ENCODE results near the gene F8A1.
"Not testable (repeated sequence)": the region's sequence is repeated elsewhere in the genome, so short reads cannot be mapped to it uniquely, and the experiment has no call there.

F8A1 gene

DNA sequence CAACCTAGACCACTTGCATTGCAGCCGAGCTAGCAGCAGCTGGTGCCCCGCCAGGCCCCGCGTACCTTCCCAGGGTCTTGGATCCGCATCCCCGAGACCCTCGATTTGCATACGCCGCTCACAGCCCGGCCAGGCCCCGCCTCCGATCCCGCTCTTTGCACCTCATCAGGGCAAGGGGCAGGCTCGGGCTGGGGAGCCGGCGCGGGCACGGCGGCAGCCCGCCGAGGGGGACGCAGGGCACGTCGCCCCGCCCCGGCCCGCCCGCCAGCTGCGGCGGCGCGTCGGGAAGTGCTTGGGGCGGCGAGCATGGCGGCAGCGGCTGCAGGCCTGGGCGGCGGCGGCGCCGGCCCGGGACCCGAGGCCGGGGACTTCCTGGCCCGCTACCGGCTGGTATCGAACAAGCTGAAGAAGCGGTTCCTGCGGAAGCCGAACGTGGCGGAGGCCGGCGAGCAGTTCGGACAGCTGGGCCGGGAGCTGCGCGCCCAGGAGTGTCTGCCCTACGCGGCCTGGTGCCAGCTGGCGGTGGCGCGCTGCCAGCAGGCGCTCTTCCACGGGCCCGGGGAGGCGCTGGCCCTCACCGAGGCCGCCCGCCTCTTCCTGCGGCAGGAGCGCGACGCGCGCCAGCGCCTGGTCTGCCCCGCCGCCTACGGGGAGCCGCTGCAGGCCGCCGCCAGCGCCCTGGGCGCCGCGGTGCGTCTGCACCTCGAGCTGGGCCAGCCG lies at the start of gene F8A1:
TSS of gene F8A1 (plus strand) at position 287 of the 720 bp plus-strand sequence. CDS start at position 307, 20 bp downstream.
- not testable (repeated sequence) for DNase-seq

DNA sequence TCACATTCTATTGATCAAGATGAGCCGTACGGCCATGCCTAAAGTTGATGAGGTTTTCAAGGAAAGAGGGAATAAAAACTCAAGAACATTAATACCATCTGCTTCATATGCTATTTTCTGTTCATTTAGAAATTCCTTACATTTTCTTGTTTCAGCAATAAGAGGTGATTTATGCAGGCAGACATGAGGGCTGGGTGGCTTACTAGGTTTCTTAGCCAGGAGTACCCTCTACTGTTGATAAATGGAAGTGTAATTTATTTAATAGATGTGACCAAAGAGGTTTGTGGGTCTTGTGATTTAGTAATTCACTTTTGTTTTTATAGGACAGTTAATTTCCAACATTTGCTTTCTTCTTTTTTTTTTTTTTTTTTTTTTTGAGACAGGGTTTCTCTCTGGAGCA lies 45.3 kb upstream of the F8A1 start:
- DNase-seq = no peak

DNA sequence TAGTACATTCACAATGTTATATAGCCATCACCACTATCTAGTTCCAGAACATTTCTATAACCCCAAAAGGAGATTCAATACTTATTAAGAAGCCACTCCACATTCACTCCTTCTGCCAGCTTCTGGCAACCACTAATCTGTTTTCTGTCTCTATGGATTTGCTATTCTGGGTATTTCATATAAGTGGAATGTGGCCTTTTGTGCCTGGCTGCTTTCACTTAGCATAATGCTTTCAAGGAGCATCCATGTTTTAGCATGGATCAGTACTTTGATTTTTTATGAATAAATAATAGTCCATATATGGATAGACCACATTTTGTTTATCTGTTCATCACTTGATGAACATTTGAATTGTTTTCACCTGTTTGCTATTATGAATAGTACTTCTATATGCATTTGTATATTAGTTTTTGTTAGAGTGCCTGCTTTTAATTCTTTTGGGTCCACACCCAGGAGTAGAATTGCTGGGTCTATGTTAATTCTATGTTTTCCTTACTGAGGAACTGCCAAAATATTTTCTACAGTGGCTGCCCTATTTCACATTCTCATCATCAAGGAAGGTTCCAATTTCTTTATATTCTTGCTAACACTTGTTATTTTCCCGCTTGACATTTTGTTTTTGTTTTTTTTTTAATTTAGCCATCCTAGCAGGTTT lies 35.1 kb upstream of the F8A1 start:
- no peak for DNase-seq

DNA sequence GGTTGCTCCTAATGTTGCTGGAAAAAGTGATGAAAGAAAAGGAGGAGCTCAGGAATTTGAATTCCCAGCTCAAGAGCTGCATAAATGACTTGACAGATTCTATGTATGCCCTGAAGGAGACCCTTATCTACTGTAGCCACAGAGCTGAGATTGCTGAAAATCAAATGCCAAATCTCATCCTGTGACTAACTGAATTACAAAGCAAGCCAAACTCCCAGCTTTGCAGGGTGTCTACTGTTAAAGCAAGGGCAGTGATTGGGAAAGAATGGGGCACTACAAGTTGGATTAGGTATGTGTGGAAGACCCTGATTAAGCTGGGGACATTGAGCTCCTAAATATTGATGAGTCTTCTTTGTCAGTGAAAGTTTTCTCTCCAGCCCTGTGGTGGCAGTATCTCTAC lies 30.9 kb upstream of the F8A1 start:
- DNase-seq = no peak

DNA sequence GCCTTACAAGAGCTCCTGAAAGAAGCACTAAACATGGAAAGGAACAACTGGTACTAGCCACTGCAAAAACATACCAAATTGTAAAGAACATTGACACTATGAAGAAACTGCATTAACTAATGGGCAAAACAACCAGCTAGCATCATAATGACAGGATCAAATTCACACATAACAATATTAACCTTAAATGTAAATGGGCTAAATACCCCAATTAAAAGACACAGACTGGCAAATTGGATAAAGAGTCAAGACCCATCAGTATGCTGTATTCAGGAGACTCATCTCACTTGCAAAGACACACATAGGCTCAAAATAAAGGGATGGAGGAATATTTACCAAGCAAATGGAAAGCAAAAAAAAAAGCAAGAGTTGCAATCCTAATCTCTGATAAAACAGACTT lies 17.6 kb upstream of the F8A1 start:
- not testable (repeated sequence) for DNase-seq

DNA sequence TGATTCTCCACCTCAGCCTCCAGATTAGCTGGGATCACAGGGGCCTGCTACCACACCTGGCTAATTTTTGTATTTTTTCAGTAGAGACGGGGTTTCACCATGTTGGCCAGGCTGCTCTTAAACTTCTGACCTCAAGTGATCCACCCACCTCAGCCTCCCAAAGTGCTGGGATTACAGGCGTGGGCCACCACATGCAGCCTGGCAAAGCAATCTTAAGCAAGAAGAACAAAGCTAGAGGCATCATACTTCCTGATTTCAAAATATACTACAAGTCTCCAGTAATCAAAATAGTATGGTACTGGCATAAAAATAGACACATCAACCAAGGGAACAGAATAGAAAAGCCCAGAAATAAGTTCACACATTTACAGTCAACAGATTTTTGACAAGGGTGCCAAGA lies 12.8 kb upstream of the F8A1 start:
- DNase-seq = no peak

DNA sequence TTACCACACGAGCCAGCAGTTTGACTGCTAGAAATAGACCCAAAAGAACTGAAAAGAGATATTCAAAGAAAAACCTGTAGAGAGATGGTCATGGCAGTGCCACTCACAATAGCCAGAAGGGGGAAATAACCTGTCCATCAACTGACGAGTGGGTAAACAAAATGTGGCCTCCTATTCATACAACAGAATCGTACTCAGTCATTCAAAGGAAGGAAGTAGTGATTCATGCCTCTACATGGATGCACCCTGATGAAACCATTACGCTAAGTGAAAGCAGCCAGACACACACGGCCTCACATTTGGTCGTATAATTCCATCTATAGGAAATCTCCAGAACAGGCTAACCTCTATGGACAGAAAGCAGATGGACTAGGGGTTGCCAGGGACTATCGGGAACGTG lies 2.1 kb upstream of the F8A1 start:
- DNase-seq = not testable (repeated sequence)

DNA sequence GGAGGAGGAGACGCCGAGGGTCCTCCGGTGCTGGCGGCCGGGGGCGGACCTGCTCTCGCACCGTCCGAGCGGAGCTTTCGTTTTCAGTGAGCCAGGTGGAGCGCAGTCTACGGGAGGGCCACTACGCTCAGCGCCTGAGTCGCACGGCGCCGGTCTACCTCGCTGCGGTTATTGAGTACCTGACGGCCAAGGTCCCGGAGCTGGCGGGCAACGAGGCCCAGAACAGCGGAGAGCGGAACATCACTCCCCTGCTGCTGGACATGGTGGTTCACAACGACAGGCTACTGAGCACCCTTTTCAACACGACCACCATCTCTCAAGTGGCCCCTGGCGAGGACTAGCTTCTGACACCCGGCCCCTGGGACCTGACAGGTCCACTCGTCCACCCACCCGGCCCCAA lies 1.1 kb upstream of the F8A1 start:
- DNase-seq = not testable (repeated sequence)

DNA sequence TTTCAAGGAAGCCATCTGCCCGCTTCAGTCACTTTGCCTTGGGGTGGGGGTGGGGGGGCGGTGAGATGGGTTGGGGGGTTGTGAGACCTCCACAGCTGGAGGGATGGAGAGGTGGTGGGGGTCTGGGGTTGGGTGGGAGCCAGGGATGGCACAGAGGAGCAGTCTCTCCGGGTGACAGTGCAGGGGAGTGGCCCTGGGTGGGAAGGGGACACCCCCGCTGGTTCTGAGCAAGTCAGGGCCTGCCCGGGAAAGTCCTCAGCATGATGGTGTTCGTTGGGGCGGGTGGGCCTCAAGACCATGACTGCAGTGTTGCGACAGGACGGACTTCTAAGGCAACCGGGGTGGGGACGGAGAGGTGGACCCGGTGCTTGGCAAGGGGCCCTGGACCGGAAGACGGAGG lies 606 bp upstream of the F8A1 start:
- DNase-seq = not testable (repeated sequence)

DNA sequence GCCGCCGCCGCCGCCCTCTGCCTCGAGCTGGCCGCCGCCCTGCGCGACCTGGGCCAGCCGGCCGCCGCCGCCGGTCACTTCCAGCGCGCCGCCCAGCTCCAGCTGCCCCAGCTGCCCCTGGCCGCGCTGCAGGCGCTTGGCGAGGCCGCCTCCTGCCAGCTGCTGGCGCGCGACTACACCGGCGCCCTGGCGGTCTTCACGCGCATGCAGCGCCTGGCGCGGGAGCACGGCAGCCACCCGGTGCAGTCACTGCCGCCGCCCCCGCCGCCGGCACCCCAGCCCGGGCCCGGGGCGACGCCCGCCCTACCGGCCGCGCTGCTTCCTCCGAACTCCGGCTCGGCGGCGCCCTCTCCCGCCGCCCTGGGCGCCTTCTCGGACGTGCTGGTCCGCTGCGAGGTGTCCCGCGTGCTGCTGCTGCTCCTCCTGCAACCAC lies 650 bp downstream of the F8A1 start:
- DNase-seq = not testable (repeated sequence)

DNA sequence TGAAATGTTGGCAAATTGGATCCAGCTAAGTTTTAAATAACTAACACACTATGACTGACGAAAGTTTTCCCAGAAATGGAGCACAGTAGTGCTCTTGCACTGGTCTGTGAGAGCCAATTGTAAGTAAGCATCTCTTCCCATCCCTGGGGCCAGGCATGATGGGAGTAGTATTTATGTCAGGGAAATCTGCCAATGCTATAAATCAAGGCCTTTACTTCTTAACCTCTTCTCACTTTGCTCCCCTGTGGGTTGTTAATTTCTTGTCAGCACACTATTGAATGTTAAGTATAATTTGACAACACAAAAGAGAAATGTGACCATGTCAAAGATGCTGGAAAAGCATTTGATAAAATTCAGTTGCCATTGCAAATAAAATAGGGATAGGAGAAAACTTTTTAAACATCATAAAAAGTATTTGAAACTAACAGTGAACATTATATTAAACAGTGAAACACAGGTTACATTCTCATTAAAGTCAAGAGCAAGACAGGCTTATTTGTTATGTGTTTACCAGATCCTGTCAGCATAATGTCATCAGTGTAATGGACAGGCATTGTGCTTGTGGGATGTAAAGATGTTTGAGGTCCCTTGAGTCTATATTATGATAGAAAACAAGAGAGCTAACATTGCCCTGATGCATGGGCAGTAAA lies 5.0 kb downstream of the F8A1 start:
- no peak for DNase-seq

DNA sequence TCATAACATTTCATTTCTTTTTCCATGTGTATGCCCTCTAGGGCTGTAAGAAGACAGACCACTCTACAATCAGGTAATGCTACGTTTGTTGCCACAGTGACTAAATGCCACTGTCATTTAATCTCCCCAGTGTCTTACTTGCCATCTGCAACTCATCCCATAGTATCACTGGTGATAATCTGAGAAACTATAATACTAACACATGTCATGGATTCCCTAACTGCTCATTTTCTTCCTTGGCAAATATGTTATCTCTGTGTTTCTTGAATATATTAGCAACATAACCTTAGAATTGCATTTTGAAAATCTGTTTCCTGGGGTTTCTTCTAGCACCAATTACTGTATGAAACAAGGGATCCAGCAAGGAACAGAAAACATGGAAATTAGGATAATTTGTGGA lies 6.1 kb downstream of the F8A1 start:
- DNase-seq = no peak

DNA sequence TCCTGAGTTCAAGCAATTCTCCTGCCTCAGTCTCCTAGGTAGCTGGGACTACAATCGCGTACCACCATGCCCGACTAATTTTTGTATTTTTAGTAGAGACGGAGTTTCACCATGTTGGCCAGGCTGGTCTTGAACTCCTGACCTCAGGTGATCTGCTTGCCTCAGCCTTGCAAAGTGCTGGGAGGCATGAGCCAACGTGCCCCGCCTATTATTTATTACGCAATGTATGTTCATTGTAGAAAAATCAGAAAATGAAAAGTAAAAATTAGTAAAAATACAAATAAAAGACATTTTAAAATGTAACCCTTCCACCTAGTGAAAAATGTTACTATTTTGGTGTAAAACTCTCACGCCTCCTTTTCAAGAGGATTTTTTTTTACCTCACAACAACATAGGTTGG lies 14.2 kb downstream of the F8A1 start:
- DNase-seq = no peak

DNA sequence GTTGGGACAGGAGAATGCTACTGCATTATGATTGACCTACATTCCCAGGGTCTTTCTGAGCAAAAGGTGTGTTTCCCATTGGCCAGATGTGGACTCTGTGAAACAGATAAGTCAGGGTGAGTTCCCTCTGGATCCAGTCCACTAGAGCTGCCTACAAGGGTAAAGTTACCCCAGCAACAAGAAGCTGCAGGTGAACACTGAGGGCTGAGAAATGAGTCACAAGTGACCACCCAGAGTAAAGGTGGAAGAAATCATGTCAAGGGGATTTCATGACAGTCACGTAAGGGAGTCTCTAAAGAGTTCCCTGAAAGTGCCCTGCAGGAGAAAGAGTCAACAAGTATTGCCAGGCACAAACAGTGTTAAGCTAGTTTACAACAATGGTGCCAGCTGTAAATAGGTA lies 16.3 kb downstream of the F8A1 start:
- no peak for DNase-seq

DNA sequence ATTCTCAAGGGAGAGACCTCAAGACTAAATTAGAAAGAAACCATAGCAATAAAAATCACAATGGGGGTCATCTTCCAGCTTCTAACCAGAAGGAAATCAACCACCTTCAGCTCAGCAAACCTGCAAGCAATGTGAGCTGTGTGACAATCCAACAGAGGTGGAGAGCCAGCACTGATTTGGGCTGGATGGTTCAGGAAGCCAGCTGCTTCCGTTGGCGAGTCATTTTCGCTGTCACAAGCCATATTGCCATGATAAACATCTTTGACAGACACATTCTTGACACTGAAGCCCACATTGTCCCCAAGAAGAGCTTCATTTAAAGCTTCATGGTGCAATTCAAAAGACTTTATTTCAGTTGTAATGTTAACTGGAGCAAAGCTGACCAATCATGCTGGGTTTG lies 22.7 kb downstream of the F8A1 start:
- DNase-seq = no peak

DNA sequence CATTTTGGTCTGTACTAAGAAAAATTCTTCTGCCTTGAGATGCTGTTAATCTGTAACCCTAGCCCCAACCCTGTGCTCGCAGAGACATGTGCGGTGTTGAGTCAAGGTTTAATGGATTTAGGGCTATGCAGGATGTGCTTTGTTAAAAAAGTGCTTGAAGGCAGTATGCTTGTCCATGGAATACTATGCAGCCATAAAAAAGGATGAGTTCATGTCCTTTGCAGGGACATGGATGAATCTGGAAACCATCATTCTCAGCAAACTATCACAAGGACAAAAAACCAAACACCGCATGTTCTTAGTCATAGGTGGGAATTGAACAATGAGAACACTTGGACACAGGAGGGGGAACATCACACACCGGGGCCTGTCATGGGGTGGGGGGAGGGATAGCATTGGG lies 23.9 kb downstream of the F8A1 start:
- not testable (repeated sequence) for DNase-seq

DNA sequence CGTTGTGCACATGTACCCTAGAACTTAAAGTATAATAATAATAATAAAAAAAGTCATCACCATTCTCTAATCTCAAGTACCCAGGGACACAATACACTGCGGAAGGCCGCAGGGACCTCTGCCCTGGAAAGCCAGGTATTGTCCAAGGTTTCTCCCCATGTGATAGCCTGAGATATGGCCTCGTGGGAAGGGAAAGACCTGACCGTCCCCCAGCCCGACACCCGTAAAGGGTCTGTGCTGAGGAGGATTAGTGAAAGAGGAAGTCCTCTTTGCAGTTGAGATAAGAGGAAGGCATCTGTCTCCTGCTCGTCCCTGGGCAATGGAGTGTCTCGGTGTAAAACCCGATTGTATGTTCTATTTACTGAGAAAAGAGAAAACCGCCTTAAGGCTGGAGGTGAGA lies 24.4 kb downstream of the F8A1 start:
- not testable (repeated sequence) for DNase-seq

DNA sequence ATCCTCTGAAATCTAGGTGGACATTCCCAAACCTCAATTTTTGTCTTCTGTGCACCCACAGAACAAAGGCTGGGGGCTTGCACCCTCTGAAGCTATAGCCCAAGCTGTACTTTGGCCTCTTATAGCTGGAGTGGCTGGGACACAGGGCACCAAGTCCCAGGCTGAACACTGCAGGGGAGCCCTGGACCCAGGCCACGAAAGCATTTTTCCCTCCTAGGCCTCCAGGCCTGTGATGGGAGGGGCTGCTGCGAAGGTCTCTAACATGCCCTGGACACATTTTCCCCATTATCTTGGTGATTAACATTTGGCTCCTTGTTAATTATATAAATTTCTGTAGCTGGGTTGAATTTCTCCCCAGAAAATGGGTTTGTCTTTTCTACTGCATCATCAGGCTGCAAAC lies 27.9 kb downstream of the F8A1 start:
- DNase-seq = no peak

DNA sequence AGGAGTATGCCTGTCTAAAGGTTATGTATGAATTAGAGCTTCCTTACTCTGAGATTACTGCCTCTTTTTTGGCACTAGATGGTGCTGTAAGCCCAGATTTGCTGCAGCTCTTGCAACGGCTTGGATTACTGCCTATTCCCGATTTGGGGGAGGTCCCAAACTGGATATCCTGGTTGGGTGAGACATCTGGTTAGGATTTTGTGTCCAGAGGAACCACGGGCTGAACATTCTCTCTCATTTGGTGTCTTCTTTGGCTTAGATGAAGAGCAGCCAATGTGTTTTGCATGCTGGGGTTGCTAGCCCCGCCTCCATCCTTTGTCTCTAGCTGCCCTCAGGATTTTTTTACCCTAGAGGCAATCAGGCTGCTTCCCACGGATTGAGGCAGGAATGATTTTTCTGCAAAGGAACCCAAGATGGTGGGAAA lies 31.9 kb downstream of the F8A1 start:
- DNase-seq = peak in 27 of 56 donors; percentile 0 to 48 (median 5)

DNA sequence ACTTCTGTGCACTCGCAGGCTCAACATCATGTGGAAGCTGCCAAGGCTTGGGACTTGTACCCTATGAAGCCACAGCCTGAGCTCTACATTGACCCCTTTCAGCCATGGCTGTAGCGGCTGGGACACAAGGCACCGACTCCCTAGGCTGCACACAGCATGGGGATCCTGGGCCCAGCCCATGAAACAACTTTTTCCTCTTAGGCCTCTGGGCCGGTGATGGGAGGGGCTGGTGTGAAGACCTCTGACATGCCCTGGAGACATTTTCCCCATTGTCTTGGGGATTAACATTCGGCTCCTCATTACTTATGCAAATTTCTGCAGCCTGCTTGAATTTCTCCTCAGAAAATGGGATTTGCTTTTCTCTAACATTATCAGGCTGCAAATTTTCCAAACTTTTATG lies 38.6 kb downstream of the F8A1 start:
- not testable (repeated sequence) for DNase-seq

All from amygdala (tissue), 56 donors.